Endometrial microvascular endothelial cells (primary cell): ENCODE data around the gene UBAP2. TPM values are rescaled to one million over a fixed set of nuclear protein-coding genes. Genes with fewer than 3 reads are reported as not detected.

ENCODE experiments used
- in situ Hi-C: cut with HindIII; loops from 2 replicates; pipeline ENCODE4 v1.10.0; 2017; ENCODE audit warnings: low sequenced_read_pairs, low pct_unique_long_range_greater_than_20kb; ENCODE audit errors: inconsistent ontology term
- total RNA-seq: library from RNA; depleted of rRNA; stranded (reverse); fragments of >200 nt; gene quantifications from one replicate; pipeline ENCODE4 v1.2.3, GENCODE V29; 2015; ENCODE audit errors: inconsistent ontology term

The UBAP2 gene, protein sequence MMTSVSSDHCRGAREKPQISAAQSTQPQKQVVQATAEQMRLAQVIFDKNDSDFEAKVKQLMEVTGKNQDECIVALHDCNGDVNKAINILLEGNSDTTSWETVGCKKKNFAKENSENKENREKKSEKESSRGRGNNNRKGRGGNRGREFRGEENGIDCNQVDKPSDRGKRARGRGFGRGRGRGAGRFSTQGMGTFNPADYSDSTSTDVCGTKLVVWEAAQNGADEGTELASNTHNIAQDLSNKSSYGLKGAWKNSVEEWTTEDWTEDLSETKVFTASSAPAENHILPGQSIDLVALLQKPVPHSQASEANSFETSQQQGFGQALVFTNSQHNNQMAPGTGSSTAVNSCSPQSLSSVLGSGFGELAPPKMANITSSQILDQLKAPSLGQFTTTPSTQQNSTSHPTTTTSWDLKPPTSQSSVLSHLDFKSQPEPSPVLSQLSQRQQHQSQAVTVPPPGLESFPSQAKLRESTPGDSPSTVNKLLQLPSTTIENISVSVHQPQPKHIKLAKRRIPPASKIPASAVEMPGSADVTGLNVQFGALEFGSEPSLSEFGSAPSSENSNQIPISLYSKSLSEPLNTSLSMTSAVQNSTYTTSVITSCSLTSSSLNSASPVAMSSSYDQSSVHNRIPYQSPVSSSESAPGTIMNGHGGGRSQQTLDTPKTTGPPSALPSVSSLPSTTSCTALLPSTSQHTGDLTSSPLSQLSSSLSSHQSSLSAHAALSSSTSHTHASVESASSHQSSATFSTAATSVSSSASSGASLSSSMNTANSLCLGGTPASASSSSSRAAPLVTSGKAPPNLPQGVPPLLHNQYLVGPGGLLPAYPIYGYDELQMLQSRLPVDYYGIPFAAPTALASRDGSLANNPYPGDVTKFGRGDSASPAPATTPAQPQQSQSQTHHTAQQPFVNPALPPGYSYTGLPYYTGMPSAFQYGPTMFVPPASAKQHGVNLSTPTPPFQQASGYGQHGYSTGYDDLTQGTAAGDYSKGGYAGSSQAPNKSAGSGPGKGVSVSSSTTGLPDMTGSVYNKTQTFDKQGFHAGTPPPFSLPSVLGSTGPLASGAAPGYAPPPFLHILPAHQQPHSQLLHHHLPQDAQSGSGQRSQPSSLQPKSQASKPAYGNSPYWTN
- 16.0 TPM for total RNA-seq

DNA sequence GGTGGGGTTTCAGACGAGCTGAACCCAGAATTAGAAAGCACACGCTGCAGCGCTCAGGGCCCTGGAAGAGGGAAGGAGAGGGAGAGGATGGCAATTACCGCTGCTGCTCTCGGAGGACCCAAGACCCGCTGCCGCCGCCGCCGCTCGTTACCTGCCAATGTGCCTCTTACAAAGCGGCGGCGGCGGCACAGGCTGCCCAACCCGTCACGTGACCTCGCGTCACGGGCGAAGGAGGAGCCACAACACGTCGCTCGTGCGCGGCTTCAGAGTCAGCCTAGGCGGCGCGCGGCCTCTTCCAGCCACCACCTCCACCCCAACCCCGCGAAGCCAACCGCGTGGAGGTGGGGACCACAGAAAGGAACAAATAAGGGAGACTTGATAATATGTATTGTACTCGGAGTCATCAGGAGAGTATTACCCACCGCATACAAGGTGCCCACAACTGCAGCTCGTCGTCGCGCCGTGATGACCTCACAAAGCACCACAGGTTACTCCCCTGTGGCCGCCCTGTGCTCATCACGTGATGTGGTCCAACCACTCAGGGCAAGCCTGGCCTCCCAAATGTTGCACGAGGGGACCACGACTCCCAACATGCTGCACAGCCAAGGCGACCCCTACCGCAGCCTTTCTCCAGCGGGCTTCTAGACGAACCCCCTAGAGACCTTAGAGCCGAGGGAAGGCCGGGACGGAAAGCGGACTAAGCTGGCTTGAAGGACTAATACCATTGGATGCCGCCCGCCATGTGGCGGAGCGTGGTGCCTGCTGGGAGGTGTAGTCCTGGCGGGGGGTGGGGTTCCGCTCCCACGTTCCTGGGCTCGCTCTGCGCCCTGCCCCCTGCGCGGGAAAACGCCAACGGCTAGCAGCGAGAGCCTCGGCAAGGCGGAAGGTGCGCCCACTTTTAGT lies at the start of gene UBAP2:
UBAP2 (minus strand) TSS at position 161 of the 903 bp plus-strand sequence. CDS start 31,739 bp downstream, outside the sequence.
- in situ Hi-C loops: no loop called here

- in situ Hi-C loops: no loop called here
Measured at GRCh38 chr9:34098307-34098706, 49.6 kb upstream of the UBAP2 start.

DNA sequence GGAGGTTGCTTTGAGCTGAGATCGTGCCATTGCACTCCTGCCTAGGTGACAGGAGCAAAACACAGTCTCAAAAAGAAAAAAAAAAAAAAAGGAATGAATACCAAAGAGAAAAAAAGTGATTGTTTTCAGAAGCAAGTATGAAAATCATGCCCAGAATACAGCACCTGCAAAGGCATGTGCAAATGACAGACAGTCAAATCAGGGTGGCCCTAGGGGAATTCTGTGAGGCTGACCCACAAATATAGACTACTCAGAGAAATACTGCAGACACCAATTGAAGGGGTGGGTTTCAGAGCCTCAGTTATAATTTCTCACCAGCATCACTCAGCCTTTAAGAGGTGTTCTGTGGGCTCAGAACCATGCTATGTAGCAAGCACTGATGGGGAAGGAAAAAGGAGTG lies 49.2 kb upstream of the UBAP2 start:
- in situ Hi-C loops: no loop called here

- in situ Hi-C loops: no loop called here
Measured at GRCh38 chr9:34096751-34097150, 48.1 kb upstream of the UBAP2 start.

- in situ Hi-C loops: no loop called here
Measured at GRCh38 chr9:34093578-34093977, 44.9 kb upstream of the UBAP2 start.

DNA sequence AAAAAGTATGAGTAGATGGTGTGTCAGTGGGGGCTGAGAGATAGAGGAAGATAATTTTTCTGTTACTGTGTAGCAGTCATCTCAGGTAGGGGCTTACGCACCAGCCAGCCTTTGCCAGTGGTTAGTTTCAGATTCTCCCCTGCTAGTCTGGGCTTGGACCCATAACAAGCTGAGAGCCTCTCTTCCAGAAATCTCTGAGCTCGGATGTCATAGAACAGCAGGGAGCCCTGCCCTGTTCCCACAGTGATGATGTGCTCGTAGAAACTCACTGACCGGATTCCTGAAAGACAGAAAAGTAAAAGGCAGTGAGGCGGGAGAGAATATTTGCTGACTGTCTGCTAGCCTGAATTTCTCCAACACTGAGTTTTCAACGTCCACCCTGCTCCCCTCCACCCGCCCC lies 40.6 kb upstream of the UBAP2 start:
- in situ Hi-C loops: no loop called here

- in situ Hi-C loops: no loop called here
Measured at GRCh38 chr9:34087370-34087769, 38.7 kb upstream of the UBAP2 start.

GRCh38 chr9:34086864-34087263 lies 38.2 kb upstream of the UBAP2 start:
- in situ Hi-C loops: no loop called here

DNA sequence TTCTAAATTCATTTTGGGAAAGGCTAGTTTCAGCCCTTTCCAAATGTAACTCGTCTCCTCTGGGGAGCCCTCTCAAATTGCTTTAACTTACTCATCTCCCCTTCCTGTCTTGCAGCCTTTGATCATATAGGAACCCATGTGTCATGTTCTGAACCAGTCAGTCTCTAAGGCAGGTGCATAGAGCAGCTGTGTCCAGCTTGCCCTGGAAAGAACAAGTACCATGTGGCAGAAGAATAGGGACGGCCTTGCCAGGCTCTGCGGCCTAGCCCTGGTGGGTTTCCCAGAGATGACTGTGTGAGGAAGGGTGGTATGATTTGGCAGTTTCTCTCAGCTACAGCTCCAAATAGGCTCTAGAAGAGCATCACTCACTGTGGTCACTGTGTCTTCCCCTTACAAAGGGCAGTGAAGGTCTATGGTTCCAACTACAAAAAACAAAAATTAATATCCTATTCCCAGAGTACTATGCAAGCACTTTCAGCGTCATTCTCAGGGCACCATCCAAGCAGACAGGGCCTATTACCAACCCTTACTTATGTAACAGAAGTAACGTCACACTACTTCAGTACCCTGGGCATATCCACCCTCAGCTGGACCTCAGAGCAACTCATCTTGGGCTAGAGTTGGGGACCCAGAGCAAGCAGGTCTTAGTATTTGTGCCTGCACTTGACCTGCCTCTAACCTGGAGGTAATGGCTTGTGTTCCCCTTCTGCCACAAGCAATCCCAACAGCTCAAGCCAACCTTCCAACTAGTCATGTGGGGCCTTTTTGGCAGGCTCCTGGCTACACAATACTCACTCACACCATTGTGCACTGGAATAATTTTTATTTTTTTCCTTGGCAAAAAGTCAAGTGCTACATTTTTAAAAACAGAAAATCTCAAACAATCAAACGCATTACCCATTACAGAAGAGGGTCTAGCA lies 37.2 kb upstream of the UBAP2 start:
- in situ Hi-C loops: no loop called here

DNA sequence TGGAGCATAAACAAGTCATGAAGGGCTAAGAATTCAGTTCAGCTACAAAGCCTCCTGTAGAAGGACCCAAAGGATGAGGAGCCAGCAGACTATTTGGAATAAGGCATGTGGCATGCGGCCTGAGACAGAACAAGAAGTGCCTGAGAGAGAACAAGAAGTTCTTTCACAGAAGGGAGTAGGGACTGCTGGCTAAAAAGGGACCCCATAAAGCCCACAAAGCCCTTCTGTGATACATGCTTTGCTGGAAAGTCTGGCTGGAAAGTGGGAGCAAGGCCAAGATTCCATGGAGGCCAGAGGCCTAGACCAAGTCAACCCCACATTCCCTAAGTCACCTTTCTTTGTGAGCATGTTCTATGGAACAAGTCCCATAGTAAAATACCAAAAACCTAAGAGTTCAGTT lies 35.9 kb upstream of the UBAP2 start:
- in situ Hi-C loops: no loop called here

GRCh38 chr9:34079181-34079580 lies 30.5 kb upstream of the UBAP2 start:
- in situ Hi-C loops: no loop called here

DNA sequence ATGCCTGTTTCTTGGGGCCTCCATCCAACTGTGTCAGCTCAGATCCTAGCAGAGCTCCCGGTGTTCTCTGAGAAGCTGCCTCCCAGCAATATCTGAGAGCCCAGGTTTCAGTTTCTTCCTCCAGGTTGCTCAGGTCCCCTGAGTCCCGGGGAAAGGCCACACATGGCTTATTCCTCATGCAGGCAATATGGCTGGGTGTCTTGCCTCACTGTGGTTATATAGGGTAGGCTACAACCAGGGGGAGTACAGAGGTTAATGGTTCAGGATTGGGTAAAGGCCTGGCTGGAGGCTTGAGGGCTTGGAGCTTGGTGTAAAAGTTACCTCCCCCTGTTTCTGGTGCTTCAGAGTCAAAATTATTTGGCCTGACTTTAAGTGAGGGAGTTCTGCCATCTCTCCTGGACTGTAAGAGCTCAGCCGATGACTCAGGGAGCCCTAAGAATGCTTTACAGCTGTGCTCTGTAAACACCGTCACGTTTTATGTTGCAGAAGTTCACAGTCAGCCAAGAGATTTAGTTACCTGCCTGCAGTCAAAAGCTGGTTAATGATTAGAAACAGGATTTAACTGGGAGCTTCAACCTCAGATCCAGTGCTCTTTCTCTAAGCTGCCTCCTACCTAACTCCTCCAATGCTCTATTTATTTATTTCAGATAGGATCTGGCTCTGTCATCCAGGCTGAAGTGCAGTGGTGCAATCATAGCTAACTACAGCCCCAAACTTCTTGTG lies 24.3 kb upstream of the UBAP2 start:
- in situ Hi-C loops: no loop called here

- in situ Hi-C loops: no loop called here
Measured at GRCh38 chr9:34072410-34072809, 23.7 kb upstream of the UBAP2 start.

DNA sequence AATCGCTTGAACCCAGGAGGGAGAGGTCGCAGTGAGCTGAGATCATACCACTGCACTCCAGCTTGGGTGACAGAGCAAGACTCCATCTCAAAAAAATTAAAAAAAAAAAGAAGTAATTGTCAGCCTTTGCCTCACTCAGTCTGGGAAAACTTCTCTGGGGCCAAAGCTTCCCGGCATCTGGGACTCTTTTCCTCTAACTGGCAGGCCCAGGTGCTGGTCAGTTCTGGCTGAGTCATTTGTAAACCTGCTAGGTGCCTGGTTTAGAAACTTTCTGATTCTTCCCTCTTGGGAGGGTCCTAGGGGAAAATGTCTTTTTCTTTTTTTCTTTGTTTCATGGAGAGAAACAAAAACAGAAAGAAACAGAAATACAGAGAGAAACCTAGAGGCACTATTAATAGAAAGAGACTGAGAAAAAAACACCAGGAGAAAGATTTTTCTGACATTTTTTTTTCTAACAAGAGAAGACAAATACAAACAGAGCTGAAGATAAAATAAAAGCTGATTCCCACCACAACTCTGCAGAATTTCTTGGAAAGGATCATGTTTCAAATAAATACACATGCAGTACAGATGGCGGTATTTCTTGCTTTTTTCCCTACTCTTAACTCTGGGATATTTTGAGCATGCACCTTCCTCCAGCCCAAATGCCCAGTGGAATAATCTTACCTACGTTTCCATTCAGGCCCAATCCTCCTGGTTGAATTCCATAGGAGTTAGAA lies 22.1 kb upstream of the UBAP2 start:
- in situ Hi-C loops: no loop called here

GRCh38 chr9:34069831-34070230 lies 21.1 kb upstream of the UBAP2 start:
- in situ Hi-C loops: no loop called here

DNA sequence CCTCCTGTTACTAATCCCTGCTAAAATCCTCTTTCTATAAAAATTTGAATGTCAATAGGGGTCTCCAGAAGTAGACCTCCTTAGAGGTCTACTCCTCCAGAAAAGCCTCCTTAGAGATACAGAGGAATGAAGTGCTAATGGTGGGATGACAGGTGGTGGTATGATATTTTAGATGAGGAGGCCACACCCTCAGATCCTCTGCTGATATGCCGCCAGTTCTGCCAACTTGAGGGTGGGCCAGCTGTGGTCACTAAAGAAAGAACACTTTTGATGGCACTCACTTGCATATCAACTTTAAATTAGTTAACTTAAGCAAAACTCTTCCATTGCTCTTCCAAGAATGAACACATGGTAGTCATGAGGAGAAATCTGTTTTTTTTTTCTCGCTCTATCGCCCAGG lies 16.9 kb upstream of the UBAP2 start:
- in situ Hi-C loops: no loop called here
